ENCODE data around the gene TNFRSF8. TPM values are rescaled to one million over a fixed set of nuclear protein-coding genes. Genes with fewer than 3 reads are reported as not detected.

The TNFRSF8 gene
- total and polyA plus RNA-seq, 9 of the 15 experiments (the other 6 are each of a cell fraction or from before 2014, with no cell fraction given) = 3.5 to 38.4 (median 17.1) TPM

GRCh38 chr1:12063141-12064072, at the start of gene TNFRSF8 (continued):
- no peak for TF ChIP-seq THAP7 (CRISPR knock-in tag; IDR thresholded peaks at IDR 0.05)
- TF ChIP-seq ZNF280A (IDR thresholded peaks at IDR 0.05; ENCODE audit: low read depth, partially characterized antibody) = no peak
- no peak for TF ChIP-seq CREB5 (CRISPR knock-in tag; IDR thresholded peaks at IDR 0.05)
- TF ChIP-seq JUNB (CRISPR knock-in tag; conservative IDR thresholded peaks at IDR 0.05) = no peak
- no peak for TF ChIP-seq MTF1 (CRISPR knock-in tag; IDR thresholded peaks at IDR 0.05; ENCODE audit: borderline replicate concordance)
- TF ChIP-seq ZC3H8 (IDR thresholded peaks at IDR 0.05) = no peak
- peak; percentile 92 for TF ChIP-seq ZNF232 (CRISPR knock-in tag; IDR thresholded peaks at IDR 0.05)
- TF ChIP-seq FOXP4 (CRISPR knock-in tag; IDR thresholded peaks at IDR 0.05; ENCODE audit: borderline replicate concordance) = 0 out of 2 replicates have a peak, but pooled peaks have one; percentile 91
- TF ChIP-seq ZNF174 (CRISPR knock-in tag; IDR thresholded peaks at IDR 0.05) = no peak
- no peak for TF ChIP-seq ZBTB26 (CRISPR knock-in tag; IDR thresholded peaks at IDR 0.05)
- TF ChIP-seq YY1 (IDR thresholded peaks at IDR 0.05; ENCODE audit: borderline replicate concordance in 1 of 3, control insufficient read depth in 1 of 3, extremely low read depth in 1 of 3, insufficient read depth in 3 of 3, insufficient read length in 1 of 3, insufficient replicate concordance in 2 of 3, low read depth in 1 of 3, low read length in 2 of 3) = no peak
- TF ChIP-seq ZNF449 (CRISPR knock-in tag; IDR thresholded peaks at IDR 0.05) = 0 out of 2 replicates have a peak, but pooled peaks have one; percentile 30
- no peak for TF ChIP-seq FOS (IDR thresholded peaks at IDR 0.05; ENCODE audit: extremely low read depth, insufficient read length)
- no peak for TF ChIP-seq ZNF644 (tag; IDR thresholded peaks at IDR 0.05; ENCODE audit: low read depth)
- TF ChIP-seq KLF16 (IDR thresholded peaks at IDR 0.05) = no peak
- TF ChIP-seq POLR2A (conservative IDR thresholded peaks at IDR 0.05) = peak; percentile 42; the same call in 1 of the 2 replicates
- no peak for TF ChIP-seq CREB1 (IDR thresholded peaks at IDR 0.05)
- peak; percentile 68 for TF ChIP-seq CREB1 (CRISPR knock-in tag; IDR thresholded peaks at IDR 0.05)
